Measurements from ENCODE around the gene PLA2G12B. TPM values are rescaled to one million over a fixed set of nuclear protein-coding genes. Genes with fewer than 3 reads are reported as not detected.

PLA2G12B gene
- total RNA-seq, 1 donor from 2014 or later, result 0.17 TPM

- DNase-seq, result no peak
Observed at GRCh38 chr10:72888151-72888638, 66.4 kb downstream of the PLA2G12B start.

- peak; percentile 84 for DNase-seq
Observed at GRCh38 chr10:72887043-72887442, 67.6 kb downstream of the PLA2G12B start.

DNA sequence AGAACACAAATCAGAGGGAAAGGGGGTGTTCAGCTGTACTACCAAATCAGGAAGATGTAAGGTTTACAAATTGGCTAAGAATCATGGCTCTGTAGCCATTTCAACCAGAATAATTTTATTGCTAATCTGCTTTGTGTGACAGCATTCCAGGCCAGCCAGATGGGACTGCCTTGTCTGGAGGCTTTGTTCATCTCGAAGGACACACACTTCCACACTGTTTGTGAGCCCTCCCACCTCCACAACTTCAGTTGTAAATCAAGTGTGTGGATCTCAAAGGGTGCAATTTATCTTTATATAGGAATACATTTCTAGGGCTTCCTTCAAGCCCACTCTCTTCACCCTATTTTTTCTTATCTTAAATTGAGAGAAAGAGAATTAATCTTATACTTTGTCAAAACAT, 68.0 kb downstream of the PLA2G12B start:
- DNase-seq, result peak; percentile 69

DNA sequence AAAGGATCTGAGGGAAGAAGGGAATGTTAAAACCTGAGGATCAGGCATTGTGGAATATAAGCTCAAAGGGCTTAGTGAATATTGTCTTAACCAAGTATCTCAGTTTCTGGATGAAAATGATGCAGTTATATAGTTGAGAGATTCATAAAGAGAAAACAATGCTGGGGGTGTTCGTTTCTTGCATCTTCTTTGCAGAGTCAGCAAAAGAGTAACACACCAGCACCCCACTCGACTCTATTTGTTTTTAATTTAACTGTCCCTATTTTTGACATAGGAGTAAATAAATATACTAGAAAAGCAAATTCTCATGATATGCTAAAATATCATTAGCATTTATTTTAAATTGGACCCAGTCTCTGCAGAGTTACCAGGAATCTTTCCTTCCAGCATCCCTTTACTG, 68.7 kb downstream of the PLA2G12B start:
- DNase-seq, result no peak

Other genes starting within 250 kb of the PLA2G12B start
- 0.34 TPM in 1 of 2 replicates, not detected in the other for gene OIT3, start 61.1 kb downstream of the PLA2G12B start, total RNA-seq
- 81.7 and 97.4 TPM in 2 replicates for gene P4HA1, start 142.1 kb upstream of the PLA2G12B start, total RNA-seq
- gene NUDT13, start 155.6 kb upstream of the PLA2G12B start, total RNA-seq, result 1.0 and 2.1 TPM in 2 replicates
- gene ECD, start 213.2 kb upstream of the PLA2G12B start, total RNA-seq, result 29.1 and 34.7 TPM in 2 replicates
- gene FAM149B1, start 213.3 kb upstream of the PLA2G12B start, total RNA-seq, result 26.0 and 26.9 TPM in 2 replicates